ENCODE data around the gene MOCS3.

DNA sequence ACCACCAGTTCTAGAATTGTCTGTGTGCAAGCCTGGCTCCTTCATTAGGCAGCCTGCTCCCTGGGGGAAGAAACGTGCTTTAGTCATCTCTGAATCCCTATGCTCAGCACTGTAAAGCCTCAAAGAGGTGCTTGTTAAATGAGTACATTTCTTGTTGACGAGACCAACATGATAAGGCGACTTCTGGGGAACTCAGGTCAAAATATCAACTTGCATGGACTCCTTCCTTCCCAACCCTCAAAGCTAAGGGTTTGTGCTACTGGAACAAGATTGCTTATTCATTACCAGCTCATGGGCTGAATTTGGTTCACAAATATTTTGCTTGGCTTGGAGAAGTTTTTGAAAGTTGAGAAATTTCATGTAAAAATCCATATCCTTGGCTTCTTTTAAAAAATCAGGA is 53.7 kb downstream of the MOCS3 start:
- TF ChIP-seq, protein P1, sequence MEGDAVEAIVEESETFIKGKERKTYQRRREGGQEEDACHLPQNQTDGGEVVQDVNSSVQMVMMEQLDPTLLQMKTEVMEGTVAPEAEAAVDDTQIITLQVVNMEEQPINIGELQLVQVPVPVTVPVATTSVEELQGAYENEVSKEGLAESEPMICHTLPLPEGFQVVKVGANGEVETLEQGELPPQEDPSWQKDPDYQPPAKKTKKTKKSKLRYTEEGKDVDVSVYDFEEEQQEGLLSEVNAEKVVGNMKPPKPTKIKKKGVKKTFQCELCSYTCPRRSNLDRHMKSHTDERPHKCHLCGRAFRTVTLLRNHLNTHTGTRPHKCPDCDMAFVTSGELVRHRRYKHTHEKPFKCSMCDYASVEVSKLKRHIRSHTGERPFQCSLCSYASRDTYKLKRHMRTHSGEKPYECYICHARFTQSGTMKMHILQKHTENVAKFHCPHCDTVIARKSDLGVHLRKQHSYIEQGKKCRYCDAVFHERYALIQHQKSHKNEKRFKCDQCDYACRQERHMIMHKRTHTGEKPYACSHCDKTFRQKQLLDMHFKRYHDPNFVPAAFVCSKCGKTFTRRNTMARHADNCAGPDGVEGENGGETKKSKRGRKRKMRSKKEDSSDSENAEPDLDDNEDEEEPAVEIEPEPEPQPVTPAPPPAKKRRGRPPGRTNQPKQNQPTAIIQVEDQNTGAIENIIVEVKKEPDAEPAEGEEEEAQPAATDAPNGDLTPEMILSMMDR (IDR thresholded peaks at IDR 0.05) = no peak
- TF ChIP-seq POLR2A (IDR thresholded peaks at IDR 0.05) = no peak
- no peak for TF ChIP-seq EP300 (IDR thresholded peaks at IDR 0.05)
